GM12864 (cell line): ENCODE data around the gene ZNF485.
A peak's percentile ranks its signal among the peaks of the same experiment; 100 is the strongest.
"Not testable (repeated sequence)": the region's sequence is repeated elsewhere in the genome, so short reads cannot be mapped to it uniquely, and the experiment has no call there.

Experiments used
- DNase-seq: peaks from one replicate; pipeline ENCODE4 v3.0.0-alpha.2; 2011; ENCODE audit warnings: low read depth
- H3K4me3 ChIP-seq: 2 replicates; pipeline ENCODE4 v1.5.1; 2011; ENCODE audit warnings: mild to moderate bottlenecking, low read depth, low read length, control low read depth
- TF ChIP-seq, protein P1 (sequence below): IDR thresholded peaks from 2 replicates; pipeline ENCODE4 v1.5.1; 2011; ENCODE audit warnings: low read depth, mild to moderate bottlenecking, moderate library complexity, low read length, control low read depth, inconsistent platforms; ENCODE audit errors: missing control alignments

Gene ZNF485

DNA sequence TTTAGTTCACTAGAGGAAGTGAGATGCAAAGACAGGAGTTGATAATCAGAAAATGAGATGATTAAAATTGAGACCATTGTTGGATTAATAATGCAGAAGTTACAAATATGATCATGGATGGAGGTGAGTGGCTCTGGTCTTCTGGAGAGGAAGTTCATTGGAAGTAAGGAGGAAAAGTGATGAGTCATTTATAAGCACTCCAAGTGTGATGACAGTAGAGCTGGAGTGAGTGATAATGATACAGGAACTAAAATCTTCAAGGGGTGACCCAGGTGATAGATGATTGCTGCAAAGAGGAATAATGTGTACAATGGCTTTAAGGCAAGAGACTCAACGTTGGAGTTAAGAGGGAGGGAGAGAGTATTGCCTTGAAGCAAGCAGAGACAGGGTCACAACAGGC, 21.7 kb downstream of the ZNF485 start:
- H3K4me3 ChIP-seq, result no peak overlapping the region
- no peak for DNase-seq
- TF ChIP-seq, protein P1, sequence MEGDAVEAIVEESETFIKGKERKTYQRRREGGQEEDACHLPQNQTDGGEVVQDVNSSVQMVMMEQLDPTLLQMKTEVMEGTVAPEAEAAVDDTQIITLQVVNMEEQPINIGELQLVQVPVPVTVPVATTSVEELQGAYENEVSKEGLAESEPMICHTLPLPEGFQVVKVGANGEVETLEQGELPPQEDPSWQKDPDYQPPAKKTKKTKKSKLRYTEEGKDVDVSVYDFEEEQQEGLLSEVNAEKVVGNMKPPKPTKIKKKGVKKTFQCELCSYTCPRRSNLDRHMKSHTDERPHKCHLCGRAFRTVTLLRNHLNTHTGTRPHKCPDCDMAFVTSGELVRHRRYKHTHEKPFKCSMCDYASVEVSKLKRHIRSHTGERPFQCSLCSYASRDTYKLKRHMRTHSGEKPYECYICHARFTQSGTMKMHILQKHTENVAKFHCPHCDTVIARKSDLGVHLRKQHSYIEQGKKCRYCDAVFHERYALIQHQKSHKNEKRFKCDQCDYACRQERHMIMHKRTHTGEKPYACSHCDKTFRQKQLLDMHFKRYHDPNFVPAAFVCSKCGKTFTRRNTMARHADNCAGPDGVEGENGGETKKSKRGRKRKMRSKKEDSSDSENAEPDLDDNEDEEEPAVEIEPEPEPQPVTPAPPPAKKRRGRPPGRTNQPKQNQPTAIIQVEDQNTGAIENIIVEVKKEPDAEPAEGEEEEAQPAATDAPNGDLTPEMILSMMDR, result no peak

DNA sequence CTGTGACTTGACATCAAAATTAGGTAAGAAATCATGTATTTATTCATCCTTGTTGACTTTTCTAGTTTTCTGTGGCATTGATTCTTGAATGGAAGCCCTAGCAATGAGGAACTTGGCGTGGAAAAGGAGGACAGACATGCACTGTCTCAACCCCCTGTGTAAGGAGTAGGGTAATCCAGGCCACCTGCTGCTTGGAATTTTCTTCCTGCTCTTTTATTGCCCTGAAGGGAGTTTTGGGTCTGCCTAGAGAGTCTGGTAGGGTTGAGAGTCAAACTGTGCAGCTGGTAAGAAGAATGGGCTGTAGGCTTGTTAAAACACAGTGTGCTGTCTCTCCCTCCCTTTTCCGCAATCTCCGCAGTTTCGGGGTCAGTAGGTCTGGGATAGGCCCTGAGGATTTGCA, 22.7 kb downstream of the ZNF485 start:
- no peak for DNase-seq
- no peak overlapping the region for H3K4me3 ChIP-seq
- TF ChIP-seq, protein P1, result no peak

DNA sequence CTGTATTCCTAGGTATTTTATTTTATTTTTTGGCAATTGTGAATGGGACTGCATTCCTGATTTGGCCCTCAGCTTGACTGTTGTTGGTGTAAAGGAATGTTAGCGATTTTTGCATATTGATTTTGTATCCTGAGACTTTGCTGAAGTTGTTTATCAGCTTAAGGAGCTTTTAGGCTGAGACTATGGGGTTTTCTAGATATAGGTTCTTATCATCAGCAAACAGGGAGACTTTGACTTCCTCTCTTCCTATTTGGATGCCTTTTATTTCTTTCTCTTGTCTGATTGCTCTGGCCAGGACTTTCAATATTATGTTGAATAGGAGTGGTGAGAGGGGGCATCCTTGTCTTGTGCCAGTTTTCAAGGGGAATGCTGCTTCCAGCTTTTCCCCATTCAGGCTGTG, 29.6 kb downstream of the ZNF485 start:
- DNase-seq, H3K4me3 ChIP-seq: not testable (repeated sequence)

DNA sequence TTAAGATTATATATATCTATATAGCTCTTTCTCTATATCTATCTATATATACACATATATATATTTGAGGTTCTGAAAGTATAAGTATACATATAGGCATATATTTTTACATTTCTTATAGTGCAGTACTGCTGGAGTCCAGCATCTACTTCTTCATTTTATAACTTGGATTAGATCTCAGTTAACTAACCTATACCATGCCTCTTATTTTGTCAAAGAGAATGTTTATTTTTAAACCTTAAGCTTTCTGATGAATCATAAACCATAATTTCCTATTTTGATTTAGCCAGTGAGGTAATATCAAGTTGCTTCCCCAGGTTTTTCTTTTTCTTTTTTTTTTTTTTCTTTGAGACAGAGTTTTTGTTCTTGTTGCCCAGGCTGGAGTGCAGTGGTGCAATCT, 34.4 kb downstream of the ZNF485 start:
- no peak overlapping the region for H3K4me3 ChIP-seq
- no peak for DNase-seq
- TF ChIP-seq, protein P1, result no peak

DNA sequence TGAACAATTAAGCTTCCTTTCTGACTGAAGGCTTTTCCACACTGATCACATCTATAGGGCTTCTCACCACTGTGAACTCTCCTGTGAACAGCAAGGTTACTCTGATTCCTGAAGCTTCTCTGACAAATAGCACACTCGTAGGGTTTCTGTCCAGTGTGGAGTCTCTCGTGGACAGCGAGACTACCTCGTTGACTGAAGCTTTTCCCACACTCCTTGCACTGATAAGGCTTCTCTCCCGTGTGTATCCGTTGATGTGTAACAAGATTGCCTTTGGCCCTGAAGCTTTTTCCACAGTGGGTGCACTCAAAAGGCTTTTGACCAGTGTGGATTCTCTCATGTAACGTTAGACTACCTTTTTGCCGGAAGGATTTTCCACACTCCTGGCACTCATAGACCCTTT, 38.0 kb downstream of the ZNF485 start:
- TF ChIP-seq, protein P1, result no peak
- H3K4me3 ChIP-seq, result no peak overlapping the region
- DNase-seq, result no peak

DNA sequence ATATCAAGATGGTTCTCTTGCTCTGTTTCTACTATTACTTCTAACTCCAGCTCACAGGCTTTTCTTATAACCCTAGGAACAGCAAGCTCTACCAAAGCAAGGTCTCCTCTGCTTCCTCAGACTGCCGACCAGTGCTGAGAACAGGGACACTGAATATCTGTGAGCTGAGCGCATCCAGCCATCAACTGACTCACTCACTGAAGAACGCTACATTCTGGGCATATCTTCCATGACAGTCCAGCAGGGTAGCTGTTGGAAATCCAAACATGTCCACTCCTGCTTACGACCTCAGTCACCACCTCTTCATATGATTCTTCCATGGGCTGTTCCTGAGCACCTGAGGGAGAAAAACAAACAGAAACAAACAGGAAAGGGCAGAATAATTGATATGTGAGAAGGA, 39.6 kb downstream of the ZNF485 start:
- no peak overlapping the region for H3K4me3 ChIP-seq
- no peak for DNase-seq
- TF ChIP-seq, protein P1, result no peak

DNA sequence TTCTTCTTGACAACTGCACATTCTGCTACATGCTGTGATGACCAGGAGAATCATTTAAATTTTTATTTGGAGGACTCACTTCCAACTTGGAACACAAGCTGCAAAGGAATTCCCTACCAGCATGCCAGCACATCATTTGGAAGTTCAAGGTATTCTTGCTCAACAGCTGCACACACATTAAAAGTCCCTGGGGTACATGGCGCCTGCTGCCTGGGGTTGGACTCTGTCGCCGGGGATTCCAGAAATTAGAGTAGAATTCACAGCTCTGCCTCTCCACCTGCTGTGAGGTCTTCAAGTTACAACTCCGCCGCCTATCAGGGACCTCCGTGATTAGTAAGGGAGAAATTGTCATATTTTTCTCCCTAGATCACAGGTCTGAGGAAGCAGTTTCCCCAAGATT, 41.3 kb downstream of the ZNF485 start:
- peak overlapping the region; percentile 80; the same call in 1 of the 2 replicates for H3K4me3 ChIP-seq
- DNase-seq, result no peak
- TF ChIP-seq, protein P1, result no peak

DNA sequence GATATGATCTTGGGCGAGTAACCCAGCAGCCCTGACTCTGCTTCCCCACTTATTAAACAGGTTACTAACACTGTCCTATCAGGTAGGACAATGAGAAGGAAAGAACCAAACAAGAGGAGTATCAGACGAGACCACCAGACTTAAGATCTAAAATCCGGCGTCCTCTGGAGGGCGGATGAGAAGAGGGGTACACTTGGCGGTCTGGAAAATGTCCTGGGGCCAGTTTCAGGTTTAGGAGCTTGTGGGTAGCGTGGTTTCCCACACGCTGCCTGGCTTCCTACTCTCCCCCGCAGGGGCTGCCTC, 41.8 kb downstream of the ZNF485 start:
- DNase-seq, result no peak
- H3K4me3 ChIP-seq, result peak overlapping the region; percentile 80
- TF ChIP-seq, protein P1, result no peak
